Measurements from ENCODE around the gene ADGRE1. TPM values are rescaled to one million over a fixed set of nuclear protein-coding genes. Genes with fewer than 3 reads are reported as not detected.

ADGRE1 gene
- total RNA-seq, 2 donors from 2014 or later = not detected

GRCh38 chr19:6890401-6890913, 3.1 kb downstream of the ADGRE1 start:
- Mint-ChIP-seq H3K4me3 (no peak overlapping the region), H3K9me3 (peaks cover 90% of the 10 kb centered on the region), H3K4me1 (no peaks in the 10 kb centered on the region), H3K27me3 (ENCODE audit: insufficient read depth) (peaks cover 3% of the 10 kb centered on the region), H3K36me3 (ENCODE audit: low read depth) (peaks cover 3% of the 10 kb centered on the region), H3K27ac (no peak overlapping the region)
- WGBS, 2 experiments (ENCODE audit: insufficient coverage in 1 of 2, insufficient read length in 1 of 2) = 57 to 79% methylated on average over 2 to 3 of the region's 3 CpGs
- H3K27ac ChIP-seq (ENCODE audit: low read depth, low read length) = no peak overlapping the region
- no peaks in the 10 kb centered on the region for H3K27me3 ChIP-seq (ENCODE audit: control insufficient read depth, insufficient read depth, low read length, poor library complexity, severe bottlenecking)
- no peaks in the 10 kb centered on the region for H3K36me3 ChIP-seq (ENCODE audit: control insufficient read depth, insufficient read depth, low read length)
- no peak for DNase-seq
- H3K9ac ChIP-seq (ENCODE audit: extremely low read depth, low read length, poor library complexity, severe bottlenecking) = no peak overlapping the region
- peaks cover 83% of the 10 kb centered on the region for H3K9me3 ChIP-seq (ENCODE audit: control insufficient read depth, low read length)
- H3K4me1 ChIP-seq (ENCODE audit: control insufficient read depth, insufficient read depth, low read length) = no peaks in the 10 kb centered on the region
- no peak overlapping the region for H3K4me3 ChIP-seq (ENCODE audit: low read length)
- TF ChIP-seq CTCF (conservative IDR thresholded peaks at IDR 0.05) = no peak

- WGBS, 2 experiments (ENCODE audit: insufficient coverage in 1 of 2, insufficient read length in 1 of 2) = 58 to 63% methylated on average over 6 to 8 of the region's 8 CpGs
- H3K27me3 ChIP-seq (ENCODE audit: control insufficient read depth, insufficient read depth, low read length, poor library complexity, severe bottlenecking) = no peaks in the 10 kb centered on the region
- H3K27ac ChIP-seq (ENCODE audit: low read depth, low read length) = no peak overlapping the region
- H3K27me3 Mint-ChIP-seq (ENCODE audit: insufficient read depth) = peaks cover 3% of the 10 kb centered on the region
- no peak overlapping the region for H3K27ac Mint-ChIP-seq
- H3K9me3 ChIP-seq (ENCODE audit: control insufficient read depth, low read length) = peaks cover 88% of the 10 kb centered on the region
- H3K36me3 Mint-ChIP-seq (ENCODE audit: low read depth) = peaks cover 3% of the 10 kb centered on the region
- DNase-seq = no peak
- H3K36me3 ChIP-seq (ENCODE audit: control insufficient read depth, insufficient read depth, low read length) = no peaks in the 10 kb centered on the region
- no peak overlapping the region for H3K4me3 ChIP-seq (ENCODE audit: low read length)
- H3K4me1 ChIP-seq (ENCODE audit: control insufficient read depth, insufficient read depth, low read length) = no peaks in the 10 kb centered on the region
- H3K9ac ChIP-seq (ENCODE audit: extremely low read depth, low read length, poor library complexity, severe bottlenecking) = no peak overlapping the region
- no peak overlapping the region for H3K4me3 Mint-ChIP-seq
- H3K9me3 Mint-ChIP-seq = peaks cover 94% of the 10 kb centered on the region
- no peak for TF ChIP-seq CTCF (conservative IDR thresholded peaks at IDR 0.05)
- no peaks in the 10 kb centered on the region for H3K4me1 Mint-ChIP-seq
Measured at GRCh38 chr19:6890938-6891337, 3.6 kb downstream of the ADGRE1 start.

GRCh38 chr19:6891761-6892385, 4.5 kb downstream of the ADGRE1 start:
- no peak overlapping the region for H3K4me3 Mint-ChIP-seq
- Histone ChIP-seq H3K27ac (ENCODE audit: low read depth, low read length) (no peak overlapping the region), H3K36me3 (ENCODE audit: control insufficient read depth, insufficient read depth, low read length) (no peaks in the 10 kb centered on the region), H3K27me3 (ENCODE audit: control insufficient read depth, insufficient read depth, low read length, poor library complexity, severe bottlenecking) (no peaks in the 10 kb centered on the region), H3K4me1 (ENCODE audit: control insufficient read depth, insufficient read depth, low read length) (no peaks in the 10 kb centered on the region), H3K9ac (ENCODE audit: extremely low read depth, low read length, poor library complexity, severe bottlenecking) (no peak overlapping the region), H3K9me3 (ENCODE audit: control insufficient read depth, low read length) (peaks cover 90% of the 10 kb centered on the region), H3K4me3 (ENCODE audit: low read length) (no peak overlapping the region)
- TF ChIP-seq CTCF (conservative IDR thresholded peaks at IDR 0.05) = no peak
- H3K9me3 Mint-ChIP-seq = peaks cover 94% of the 10 kb centered on the region
- H3K27ac Mint-ChIP-seq = no peak overlapping the region
- peaks cover 3% of the 10 kb centered on the region for H3K27me3 Mint-ChIP-seq (ENCODE audit: insufficient read depth)
- no peak for DNase-seq
- 72 to 75% methylated on average over 4 to 8 of the region's 8 CpGs for WGBS, 2 experiments (ENCODE audit: insufficient coverage in 1 of 2, insufficient read length in 1 of 2)
- H3K36me3 Mint-ChIP-seq (ENCODE audit: low read depth) = peaks cover 3% of the 10 kb centered on the region
- no peaks in the 10 kb centered on the region for H3K4me1 Mint-ChIP-seq
